SK-N-MC (cell line): ENCODE results near the gene VDAC1.
A peak's percentile ranks its signal among the peaks of the same experiment; 100 is the strongest.

Experiments used
- DNase-seq: peaks from one replicate; pipeline ENCODE4 v3.0.0-alpha.2; 2011; ENCODE audit warnings: low read depth, low spot score
- H3K27ac ChIP-seq: fragments of 200-600 bp; sonication (generic); 2 replicates; pipeline ENCODE4 v1.5.1; 2016; ENCODE audit warnings: mixed run types
- H3K36me3 ChIP-seq: fragments of 200-600 bp; sonication (generic); 2 replicates; pipeline ENCODE4 v1.6.1; 2017; ENCODE audit warnings: antibody characterized with exemption, low read length, mixed read lengths; ENCODE audit not compliant: insufficient read depth
- H3K4me3 ChIP-seq: fragments of 200-600 bp; sonication (generic); 2 replicates; pipeline ENCODE4 v1.5.1; 2016
- H3K9ac ChIP-seq: fragments of 200-600 bp; sonication (generic); 2 replicates; pipeline ENCODE4 v1.8.0; 2017; ENCODE audit warnings: mixed run types, mixed read lengths; ENCODE audit not compliant: insufficient read length
- H3K9me3 ChIP-seq: fragments of 200-600 bp; sonication (generic); 2 replicates; pipeline ENCODE4 v1.6.1; 2017; ENCODE audit warnings: low read depth, mild to moderate bottlenecking, antibody characterized with exemption, low read length, moderate library complexity, mixed read lengths
- EZH2 ChIP-seq: fragments of 200-600 bp; sonication (generic); IDR thresholded peaks from one replicate; pipeline ENCODE4 v1.6.1; 2017; ENCODE audit warnings: antibody characterized with exemption
- FOXP2 ChIP-seq: optimal IDR thresholded peaks from 2 replicates; pipeline ENCODE3; 2011; ENCODE audit warnings: mild to moderate bottlenecking, moderate library complexity; ENCODE audit not compliant: insufficient read depth; ENCODE audit errors: extremely low read length, control extremely low read depth
- POLR2AphosphoS5 ChIP-seq: IDR thresholded peaks from 2 replicates; pipeline ENCODE4 v1.6.1; 2012; ENCODE audit warnings: mild to moderate bottlenecking, low read depth, low read length, borderline replicate concordance

The VDAC1 gene, protein sequence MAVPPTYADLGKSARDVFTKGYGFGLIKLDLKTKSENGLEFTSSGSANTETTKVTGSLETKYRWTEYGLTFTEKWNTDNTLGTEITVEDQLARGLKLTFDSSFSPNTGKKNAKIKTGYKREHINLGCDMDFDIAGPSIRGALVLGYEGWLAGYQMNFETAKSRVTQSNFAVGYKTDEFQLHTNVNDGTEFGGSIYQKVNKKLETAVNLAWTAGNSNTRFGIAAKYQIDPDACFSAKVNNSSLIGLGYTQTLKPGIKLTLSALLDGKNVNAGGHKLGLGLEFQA

DNA sequence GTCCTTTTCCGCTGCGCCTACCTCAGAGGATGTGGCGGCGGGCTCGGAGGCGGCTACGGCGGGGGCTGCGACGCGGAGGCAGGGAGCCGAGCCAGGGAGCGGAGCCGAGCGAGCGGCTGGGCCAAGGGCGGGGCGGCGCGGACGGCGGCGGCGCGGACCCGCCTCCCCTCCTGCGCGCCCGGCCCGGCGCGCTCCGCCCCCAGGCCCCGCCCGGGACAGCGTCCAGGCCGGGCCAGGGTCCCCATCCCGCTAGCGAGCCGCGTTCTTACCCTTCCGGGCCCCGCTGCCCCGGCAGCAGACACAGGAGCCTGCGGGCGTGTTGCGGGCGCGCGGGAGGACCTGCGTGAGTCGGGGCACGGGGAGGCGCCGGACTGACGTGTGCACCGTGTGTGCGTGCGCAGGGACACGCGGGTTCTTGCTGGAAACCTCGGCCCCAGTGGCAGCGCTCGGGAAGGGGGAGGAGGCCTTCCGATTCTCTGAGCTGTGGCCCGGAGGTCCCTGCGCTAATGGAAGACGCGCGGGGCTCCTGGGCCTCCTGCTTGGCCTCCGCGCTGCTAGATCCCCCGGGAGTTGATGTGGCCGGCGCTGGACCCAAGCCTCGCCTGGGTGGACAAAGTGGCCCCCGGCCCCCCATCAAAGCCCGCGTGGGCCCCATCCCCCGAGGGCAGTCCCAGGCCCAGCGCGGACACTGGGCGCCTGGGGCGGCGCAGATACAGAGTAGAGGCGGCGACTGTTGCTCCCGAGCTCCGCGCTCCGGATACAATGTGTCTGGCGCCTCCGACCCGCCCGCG, at the start of gene VDAC1:
Gene VDAC1 (minus strand): TSS at position 350 of the 791 bp plus-strand sequence. CDS start 11,963 bp downstream, outside the sequence.
- Histone ChIP-seq H3K9ac (peak within 1 kb of the TSS; percentile 98), H3K36me3 (peaks cover 31% of the 10 kb centered on the region), H3K9me3 (no peaks in the 10 kb centered on the region), H3K4me3 (peak within 1 kb of the TSS; percentile 99), H3K27ac (peak within 1 kb of the TSS; percentile 80)
- no peak for DNase-seq
- TF ChIP-seq POLR2AphosphoS5 (peak; percentile 90), FOXP2 (no peak), EZH2 (no peak)

DNA sequence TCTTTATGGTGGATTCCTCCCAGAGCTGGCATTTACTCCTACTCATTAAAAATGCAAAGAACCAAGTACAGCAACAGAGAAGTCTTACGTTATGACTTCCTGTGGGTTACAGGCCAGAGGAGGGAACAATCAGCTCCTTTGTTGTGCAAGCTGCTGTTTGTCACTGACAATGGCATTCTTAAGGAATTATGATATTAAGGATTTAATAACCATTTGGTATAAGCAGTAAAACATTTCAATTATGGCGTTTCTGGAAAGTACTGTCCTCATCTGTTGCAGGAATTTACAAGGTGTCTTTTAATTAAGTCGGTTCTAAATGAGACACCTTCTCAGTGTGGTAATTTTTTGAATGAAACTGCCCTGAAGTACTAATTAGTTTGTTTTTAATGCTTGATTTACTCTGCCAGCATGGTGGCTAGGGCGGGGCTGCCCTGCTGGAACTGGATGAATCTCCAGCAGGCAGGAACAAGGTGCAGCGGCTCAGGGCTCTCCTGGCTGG, 49.1 kb upstream of the VDAC1 start:
- DNase-seq = peak; percentile 58
- H3K9me3 ChIP-seq = no peaks in the 10 kb centered on the region
- TF ChIP-seq POLR2AphosphoS5 (no peak), FOXP2 (peak; percentile 35), EZH2 (no peak)
- peak overlapping the region; percentile 10; the same call in 1 of the 2 replicates for H3K27ac ChIP-seq
- peak overlapping the region; percentile 50 for H3K4me3 ChIP-seq
- no peaks in the 10 kb centered on the region for H3K36me3 ChIP-seq
- no peak overlapping the region for H3K9ac ChIP-seq

DNA sequence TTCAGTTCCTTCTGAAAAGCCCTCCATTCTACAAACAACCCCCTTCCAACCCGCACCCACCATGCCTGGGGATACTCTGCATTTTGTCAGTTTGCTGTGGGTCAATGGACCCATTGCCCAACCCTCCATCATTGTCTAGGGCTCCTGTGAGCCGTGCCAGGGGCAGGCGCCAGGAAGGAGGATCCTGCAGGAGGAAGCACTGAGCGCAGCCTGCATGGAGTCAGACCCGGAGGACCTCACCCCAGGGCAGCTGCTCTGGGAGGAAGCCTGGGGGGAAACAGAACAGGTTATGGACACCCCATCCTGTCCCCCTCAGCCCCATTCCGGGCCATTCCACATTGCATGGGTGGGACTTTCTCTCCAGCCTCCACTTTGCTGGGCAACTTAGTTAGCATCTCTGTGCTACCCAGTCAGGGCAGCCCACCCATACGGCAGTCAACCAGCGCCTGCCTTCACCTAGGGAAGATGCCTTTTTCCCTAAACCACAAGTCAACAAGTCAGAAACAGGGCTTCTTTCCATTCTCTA, 48.6 kb upstream of the VDAC1 start:
- Histone ChIP-seq H3K27ac (no peak overlapping the region), H3K36me3 (no peaks in the 10 kb centered on the region), H3K9me3 (no peaks in the 10 kb centered on the region), H3K4me3 (peak overlapping the region; percentile 50; the same call in 1 of the 2 replicates), H3K9ac (no peak overlapping the region)
- TF ChIP-seq POLR2AphosphoS5 (no peak), FOXP2 (no peak), EZH2 (no peak)
- DNase-seq = no peak

DNA sequence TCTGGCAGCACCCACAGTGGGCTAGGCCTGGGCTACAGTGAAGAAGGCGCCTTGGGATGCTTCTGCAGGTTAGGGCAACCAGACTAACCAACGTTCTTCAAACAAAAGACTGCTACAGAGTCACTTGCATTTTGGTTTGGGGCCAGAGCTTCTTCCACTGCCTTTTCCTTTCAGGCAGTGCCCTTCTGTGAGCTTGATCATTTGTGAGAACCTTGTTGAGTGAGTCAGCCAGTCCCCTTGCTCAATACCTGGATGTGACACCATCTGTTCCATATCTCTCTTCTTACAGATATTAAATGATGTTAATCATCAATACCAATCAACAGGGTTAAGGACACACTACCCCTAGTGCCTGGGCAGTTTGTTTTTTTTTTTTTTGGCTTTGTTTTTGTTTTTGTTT, 46.5 kb upstream of the VDAC1 start:
- H3K9ac ChIP-seq = no peak overlapping the region
- H3K36me3 ChIP-seq = no peaks in the 10 kb centered on the region
- no peaks in the 10 kb centered on the region for H3K9me3 ChIP-seq
- H3K27ac ChIP-seq = no peak overlapping the region
- TF ChIP-seq POLR2AphosphoS5 = no peak
- no peak for TF ChIP-seq FOXP2
- no peak for TF ChIP-seq EZH2
- no peak for DNase-seq
- no peak overlapping the region for H3K4me3 ChIP-seq

DNA sequence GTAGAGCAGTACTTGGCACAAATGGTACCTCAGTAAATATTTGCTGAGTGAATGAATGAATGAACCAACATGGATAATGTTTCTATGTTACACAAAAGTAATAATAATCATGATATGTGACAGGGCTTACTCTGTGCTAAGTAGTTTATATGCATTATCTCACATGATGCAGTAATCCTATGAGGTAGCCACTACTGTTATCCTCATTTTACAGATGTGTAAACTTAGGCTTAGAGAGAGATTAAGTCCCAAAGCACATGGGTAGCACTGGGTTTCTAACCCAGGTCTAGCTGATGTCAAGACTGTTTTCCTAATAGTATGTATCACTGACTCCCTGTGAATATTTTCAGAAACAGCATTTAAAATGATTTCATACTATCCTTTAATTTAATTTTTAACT, 44.1 kb upstream of the VDAC1 start:
- DNase-seq = no peak
- Histone ChIP-seq H3K4me3 (no peak overlapping the region), H3K36me3 (no peaks in the 10 kb centered on the region), H3K9me3 (no peaks in the 10 kb centered on the region), H3K9ac (no peak overlapping the region), H3K27ac (no peak overlapping the region)
- TF ChIP-seq POLR2AphosphoS5 (no peak), EZH2 (no peak), FOXP2 (no peak)

DNA sequence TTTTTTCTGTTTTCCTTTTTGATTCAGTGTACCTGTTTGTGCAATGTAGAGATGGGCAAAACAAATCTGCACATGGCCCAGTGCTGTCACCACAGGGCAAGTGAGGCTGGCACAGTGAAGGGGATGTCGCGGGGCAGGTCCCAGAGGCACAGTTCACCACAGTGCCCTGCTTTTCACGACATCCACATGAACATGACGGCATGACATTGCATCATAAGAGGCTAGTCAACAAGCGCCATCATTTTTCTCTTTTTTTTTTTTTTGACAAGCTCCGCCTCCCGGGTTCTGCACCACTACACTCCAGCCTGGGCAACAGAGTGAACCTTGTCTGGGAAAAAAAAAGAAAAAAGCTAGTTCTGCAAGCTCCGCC, 42.9 kb upstream of the VDAC1 start:
- Histone ChIP-seq H3K27ac (no peak overlapping the region), H3K4me3 (no peak overlapping the region), H3K9ac (no peak overlapping the region), H3K36me3 (no peaks in the 10 kb centered on the region), H3K9me3 (no peaks in the 10 kb centered on the region)
- DNase-seq = no peak
- TF ChIP-seq POLR2AphosphoS5 = no peak
- TF ChIP-seq EZH2 = no peak
- TF ChIP-seq FOXP2 = no peak

DNA sequence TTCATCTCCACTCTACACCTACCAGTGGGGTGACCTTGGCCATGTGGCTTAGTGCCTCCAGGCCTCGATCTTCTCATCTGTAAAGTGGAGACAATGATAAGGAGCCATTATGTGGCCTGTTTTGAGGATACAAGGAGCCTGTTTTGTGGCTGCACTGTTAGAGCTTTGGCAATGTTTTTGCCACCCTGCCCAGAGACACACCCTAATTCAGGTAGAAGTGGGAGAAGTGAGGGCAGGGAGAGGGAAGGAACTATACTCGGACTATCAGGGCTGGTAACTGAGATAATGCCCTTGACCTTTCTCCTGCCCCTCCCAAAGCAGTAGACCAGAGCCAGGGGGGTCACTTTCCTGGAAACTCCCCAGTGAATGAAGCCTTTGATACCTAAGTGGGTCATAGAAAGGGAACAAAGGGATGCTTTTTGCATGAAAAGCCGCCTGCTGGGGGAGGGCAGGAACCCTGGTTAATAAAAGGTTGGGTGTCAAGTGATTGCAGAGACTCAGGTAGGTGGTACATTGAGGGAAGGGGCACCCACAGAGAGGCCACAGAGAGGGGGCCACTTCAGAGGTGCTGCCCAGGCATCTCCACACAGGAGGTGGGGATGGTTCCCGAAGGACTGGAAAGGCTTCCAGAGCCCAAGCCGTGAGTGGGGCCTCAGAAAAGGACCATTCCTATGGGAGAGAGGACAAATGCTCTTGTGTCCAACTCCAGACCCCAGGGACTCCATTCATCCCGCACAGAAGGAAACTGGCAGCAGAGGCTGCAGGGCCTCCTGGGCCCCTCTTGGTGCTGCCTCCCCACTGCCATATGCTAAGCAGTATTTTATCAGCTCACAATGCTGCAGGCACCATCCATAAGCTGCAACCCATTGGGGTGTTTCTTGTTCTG, 42.3 kb upstream of the VDAC1 start:
- no peaks in the 10 kb centered on the region for H3K9me3 ChIP-seq
- no peak overlapping the region for H3K27ac ChIP-seq
- TF ChIP-seq FOXP2 (no peak), POLR2AphosphoS5 (no peak), EZH2 (no peak)
- DNase-seq = no peak
- no peaks in the 10 kb centered on the region for H3K36me3 ChIP-seq
- no peak overlapping the region for H3K9ac ChIP-seq
- no peak overlapping the region for H3K4me3 ChIP-seq
